ENCODE measurements around the gene TTC38.
A peak's percentile ranks its signal among the peaks of the same experiment; 100 is the strongest.

GRCh38 chr22:46240506-46240905 lies 27.3 kb upstream of the TTC38 start:
- TF ChIP-seq CTCF (IDR thresholded peaks at IDR 0.05; ENCODE audit: insufficient read depth, low read length), result no peak
- no peak for TF ChIP-seq REST (IDR thresholded peaks at IDR 0.05; ENCODE audit: insufficient replicate concordance, low read depth)
- TF ChIP-seq POLR2AphosphoS5 (IDR thresholded peaks at IDR 0.05; ENCODE audit: low read depth), result no peak
- no peak for TF ChIP-seq GABPA (IDR thresholded peaks at IDR 0.05; ENCODE audit: low read depth)
- TF ChIP-seq SPI1 (IDR thresholded peaks at IDR 0.05; ENCODE audit: borderline replicate concordance, low read depth), result peak; percentile 91

Data from HL-60 (cell line).